Activated naive CD8-positive, alpha-beta T cell treated with anti-CD3 and anti-CD28 coated beads for 36 hours (primary cell): ENCODE results near the gene CELF6. TPM values are rescaled to one million over a fixed set of nuclear protein-coding genes. Genes with fewer than 3 reads are reported as not detected.

Experiments used
- DNase-seq: peaks from one replicate; pipeline ENCODE4 v3.0.0; 2021
- H3K27ac Mint-ChIP-seq: one replicate; pipeline ENCODE4 v1.8.0; 2022; ENCODE audit warnings: mild to moderate bottlenecking, moderate library complexity, mixed read lengths
- H3K27me3 Mint-ChIP-seq: one replicate; pipeline ENCODE4 v1.8.0; 2022; ENCODE audit warnings: mild to moderate bottlenecking, mixed read lengths
- H3K36me3 Mint-ChIP-seq: one replicate; pipeline ENCODE4 v1.8.0; 2021; ENCODE audit warnings: mild to moderate bottlenecking, mixed read lengths
- H3K4me1 Mint-ChIP-seq: one replicate; pipeline ENCODE4 v1.8.0; 2021; ENCODE audit warnings: mixed read lengths
- H3K4me3 Mint-ChIP-seq: one replicate; pipeline ENCODE4 v1.8.0; 2022; ENCODE audit warnings: mild to moderate bottlenecking, moderate library complexity, mixed read lengths
- H3K9me3 Mint-ChIP-seq: one replicate; pipeline ENCODE4 v1.8.0; 2022; ENCODE audit warnings: mixed read lengths
- total RNA-seq, 2 experiments: library from RNA; stranded (reverse); gene quantifications; one replicate each; pipeline ENCODE4 v1.2.3, GENCODE V29; 2021

CELF6 gene
- total RNA-seq, 2 experiments from 2014 or later: 0.16 TPM

- Mint-ChIP-seq H3K4me1 (no peaks in the 10 kb centered on the region), H3K4me3 (no peak overlapping the region), H3K9me3 (no peaks in the 10 kb centered on the region), H3K36me3 (peaks cover 21% of the 10 kb centered on the region), H3K27me3 (no peaks in the 10 kb centered on the region), H3K27ac (no peak overlapping the region)
- DNase-seq: no peak
Observed at GRCh38 chr15:72338617-72339321, 18.8 kb upstream of the CELF6 start.

GRCh38 chr15:72338148-72338547 is 18.2 kb upstream of the CELF6 start:
- H3K9me3 Mint-ChIP-seq: no peaks in the 10 kb centered on the region
- H3K27me3 Mint-ChIP-seq: no peaks in the 10 kb centered on the region
- no peaks in the 10 kb centered on the region for H3K4me1 Mint-ChIP-seq
- DNase-seq: no peak
- no peak overlapping the region for H3K4me3 Mint-ChIP-seq
- H3K27ac Mint-ChIP-seq: no peak overlapping the region
- peaks cover 21% of the 10 kb centered on the region for H3K36me3 Mint-ChIP-seq

GRCh38 chr15:72334842-72335241 is 14.9 kb upstream of the CELF6 start:
- no peaks in the 10 kb centered on the region for H3K27me3 Mint-ChIP-seq
- no peak overlapping the region for H3K4me3 Mint-ChIP-seq
- no peaks in the 10 kb centered on the region for H3K4me1 Mint-ChIP-seq
- no peak for DNase-seq
- H3K36me3 Mint-ChIP-seq: peaks cover 20% of the 10 kb centered on the region
- H3K27ac Mint-ChIP-seq: no peak overlapping the region
- H3K9me3 Mint-ChIP-seq: no peaks in the 10 kb centered on the region

- Mint-ChIP-seq H3K4me3 (no peak overlapping the region), H3K36me3 (peaks cover 28% of the 10 kb centered on the region), H3K9me3 (no peaks in the 10 kb centered on the region), H3K27ac (no peak overlapping the region), H3K4me1 (no peaks in the 10 kb centered on the region), H3K27me3 (no peaks in the 10 kb centered on the region)
- no peak for DNase-seq
Observed at GRCh38 chr15:72331021-72331420, 11.1 kb upstream of the CELF6 start.

GRCh38 chr15:72323752-72324151 is 3.8 kb upstream of the CELF6 start:
- no peak overlapping the region for H3K27ac Mint-ChIP-seq
- H3K36me3 Mint-ChIP-seq: peaks cover 24% of the 10 kb centered on the region
- peaks cover 8% of the 10 kb centered on the region for H3K4me1 Mint-ChIP-seq

GRCh38 chr15:72319360-72319984 is 485 bp downstream of the CELF6 start:
- peaks cover 10% of the 10 kb centered on the region for H3K27me3 Mint-ChIP-seq

More at GRCh38 chr15:72323752-72324151, 3.8 kb upstream of the CELF6 start:
- peaks cover 10% of the 10 kb centered on the region for H3K9me3 Mint-ChIP-seq
- no peak for DNase-seq
- H3K4me3 Mint-ChIP-seq: no peak overlapping the region
- H3K27me3 Mint-ChIP-seq: peaks cover 6% of the 10 kb centered on the region

GRCh38 chr15:72318408-72318942 is 1.5 kb downstream of the CELF6 start:
- Mint-ChIP-seq H3K9me3 (peaks cover 2% of the 10 kb centered on the region), H3K36me3 (peaks cover 3% of the 10 kb centered on the region), H3K27ac (no peak overlapping the region), H3K4me1 (peaks cover 8% of the 10 kb centered on the region), H3K4me3 (peak overlapping the region; percentile 46), H3K27me3 (peaks cover 10% of the 10 kb centered on the region)
- DNase-seq: no peak

More at GRCh38 chr15:72319360-72319984, 485 bp downstream of the CELF6 start:
- Mint-ChIP-seq H3K36me3 (peaks cover 10% of the 10 kb centered on the region), H3K9me3 (peaks cover 8% of the 10 kb centered on the region), H3K27ac (no peak overlapping the region), H3K4me3 (peak overlapping the region; percentile 54), H3K4me1 (peaks cover 8% of the 10 kb centered on the region)
- peak; percentile 64 for DNase-seq

GRCh38 chr15:72315706-72316370 is 4.1 kb downstream of the CELF6 start:
- Mint-ChIP-seq H3K27me3 (peaks cover 10% of the 10 kb centered on the region), H3K4me3 (no peak overlapping the region), H3K9me3 (no peaks in the 10 kb centered on the region), H3K4me1 (peaks cover 6% of the 10 kb centered on the region), H3K27ac (no peak overlapping the region), H3K36me3 (no peaks in the 10 kb centered on the region)
- no peak for DNase-seq

GRCh38 chr15:72313881-72314280 is 6.1 kb downstream of the CELF6 start:
- Mint-ChIP-seq H3K36me3 (no peaks in the 10 kb centered on the region), H3K4me3 (no peak overlapping the region), H3K4me1 (no peaks in the 10 kb centered on the region), H3K9me3 (no peaks in the 10 kb centered on the region), H3K27me3 (peaks cover 5% of the 10 kb centered on the region), H3K27ac (no peak overlapping the region)
- no peak for DNase-seq

GRCh38 chr15:72313448-72313840 is 6.5 kb downstream of the CELF6 start:
- H3K9me3 Mint-ChIP-seq: no peaks in the 10 kb centered on the region
- DNase-seq: no peak
- no peak overlapping the region for H3K4me3 Mint-ChIP-seq
- H3K4me1 Mint-ChIP-seq: no peaks in the 10 kb centered on the region
- H3K27ac Mint-ChIP-seq: no peak overlapping the region
- H3K27me3 Mint-ChIP-seq: peaks cover under 1% of the 10 kb centered on the region
- no peaks in the 10 kb centered on the region for H3K36me3 Mint-ChIP-seq

- no peaks in the 10 kb centered on the region for H3K9me3 Mint-ChIP-seq
Observed at GRCh38 chr15:72312605-72313447, 7.1 kb downstream of the CELF6 start.

GRCh38 chr15:72307026-72307425 is 12.9 kb downstream of the CELF6 start:
- Mint-ChIP-seq H3K4me1 (peaks cover 3% of the 10 kb centered on the region), H3K27ac (no peak overlapping the region), H3K27me3 (no peaks in the 10 kb centered on the region), H3K9me3 (no peaks in the 10 kb centered on the region), H3K4me3 (no peak overlapping the region), H3K36me3 (peaks cover 2% of the 10 kb centered on the region)
- no peak for DNase-seq

More at GRCh38 chr15:72312605-72313447, 7.1 kb downstream of the CELF6 start:
- H3K27ac Mint-ChIP-seq: no peak overlapping the region
- H3K27me3 Mint-ChIP-seq: no peaks in the 10 kb centered on the region
- H3K4me3 Mint-ChIP-seq: no peak overlapping the region
- no peaks in the 10 kb centered on the region for H3K4me1 Mint-ChIP-seq
- no peaks in the 10 kb centered on the region for H3K36me3 Mint-ChIP-seq
- peak; percentile 61 for DNase-seq

- H3K4me1 Mint-ChIP-seq: peaks cover 3% of the 10 kb centered on the region
- peak; percentile 36 for DNase-seq
- peaks cover 2% of the 10 kb centered on the region for H3K36me3 Mint-ChIP-seq
- peak overlapping the region; percentile 0 for H3K27ac Mint-ChIP-seq
- no peaks in the 10 kb centered on the region for H3K27me3 Mint-ChIP-seq
- H3K9me3 Mint-ChIP-seq: no peaks in the 10 kb centered on the region
- no peak overlapping the region for H3K4me3 Mint-ChIP-seq
Observed at GRCh38 chr15:72306211-72306785, 13.7 kb downstream of the CELF6 start.

- peaks cover 3% of the 10 kb centered on the region for H3K4me1 Mint-ChIP-seq
- H3K4me3 Mint-ChIP-seq: no peak overlapping the region
- H3K36me3 Mint-ChIP-seq: peaks cover 2% of the 10 kb centered on the region
- H3K27ac Mint-ChIP-seq: no peak overlapping the region
- no peaks in the 10 kb centered on the region for H3K27me3 Mint-ChIP-seq
- H3K9me3 Mint-ChIP-seq: no peaks in the 10 kb centered on the region
- no peak for DNase-seq
Observed at GRCh38 chr15:72304596-72304995, 15.4 kb downstream of the CELF6 start.
